ENCODE measurements around the gene RBM33. TPM values are rescaled to one million over a fixed set of nuclear protein-coding genes. Genes with fewer than 3 reads are reported as not detected.
A peak's percentile ranks its signal among the peaks of the same experiment; 100 is the strongest.

The RBM33 gene
- total and polyA plus RNA-seq, 2 of the 4 experiments (the other 2 are of a cell fraction): 7.3 to 10.8 TPM

GRCh38 chr7:155811895-155812761 is 167.7 kb downstream of the RBM33 start, which contains the start of gene SHH:
Gene SHH, minus strand, starts transcription at chr7:155812463. Its CDS starts 341 bp downstream, at chr7:155812122.
- no peaks in the 10 kb centered on the region; the same call in 1 of the 2 replicates for H4K20me1 ChIP-seq (ENCODE audit: insufficient read depth, low read length)
- H3K14ac ChIP-seq (replicated peaks; ENCODE audit: low read depth, low read length): no peak within 1 kb of the TSS
- dilution Hi-C loops (cut with HindIII; ENCODE audit: low sequenced_read_pairs, unreplicated experiment): no loop called here
- no peak within 1 kb of the TSS for H3K56ac ChIP-seq (ENCODE audit: extremely low read depth, insufficient read depth, low read length)
- peak within 1 kb of the TSS; percentile 71 for H2AFZ ChIP-seq (replicated peaks; ENCODE audit: low read length, poor library complexity)
- H3K79me1 ChIP-seq (ENCODE audit: low read depth in 1 of 2, low read length in 2 of 2): no peaks in the 10 kb centered on the region
- intact Hi-C loops (cut with micrococcal nuclease): no loop called here
- ATAC-seq (ENCODE audit: low read depth): peak; percentile 44
- 1% methylated on average over 10 of the region's 53 CpGs; no CpG with 5 or more reads in 1 of the 2 experiments for WGBS, 2 experiments (ENCODE audit: extremely low coverage in 2 of 2, insufficient read length in 1 of 2)
- no peak within 1 kb of the TSS for H3K18ac ChIP-seq (ENCODE audit: low read depth, low read length)
- H3K9ac ChIP-seq (ENCODE audit: low read depth, low read length): no peak within 1 kb of the TSS
- ChIA-PET POLR2A (ENCODE audit: unreplicated experiment) (no interaction called here), CTCF (interaction anchor here (0.7 to 1.2 kb wide), 2 partner anchors 710 to 1005 kb away, joined by 3 to 4 read pairs; no protein-coding TSS in a partner anchor)
- no peak within 1 kb of the TSS for H3K23ac ChIP-seq (ENCODE audit: low read depth, low read length)
- no peaks in the 10 kb centered on the region for H3K9me1 ChIP-seq (ENCODE audit: insufficient read depth, low read length)
- no peaks in the 10 kb centered on the region for H3K9me3 ChIP-seq (ENCODE audit: control insufficient read depth, insufficient read depth, low read length)
- H2BK20ac ChIP-seq (ENCODE audit: low read depth, low read length): no peak within 1 kb of the TSS
- no peak within 1 kb of the TSS for H4K5ac ChIP-seq (ENCODE audit: low read depth, low read length)
- no TSS peak for BruUV-seq (replicated peaks)
- in situ Hi-C loops (cut with MboI; ENCODE audit: low sequenced_read_pairs): loop anchor here (10.0 to 25.0 kb wide), 2 partner anchors 663 to 825 kb away; partner anchors contain the start of gene RNF32
- H3K36me3 ChIP-seq (ENCODE audit: control insufficient read depth, insufficient read depth, low read length): no peaks in the 10 kb centered on the region
- H2BK120ac ChIP-seq (ENCODE audit: low read depth, low read length): no peak within 1 kb of the TSS
- peak; percentile 33 for DNase-seq
- H2BK15ac ChIP-seq (ENCODE audit: low read depth, low read length): no peak within 1 kb of the TSS
- H3K4me3 ChIP-seq (ENCODE audit: insufficient read depth, low read depth, low read length): peak within 1 kb of the TSS; percentile 45
- H4K8ac ChIP-seq (ENCODE audit: low read depth in 2 of 2, low read length in 2 of 2): no peak within 1 kb of the TSS
- no peak within 1 kb of the TSS for H2AK5ac ChIP-seq (ENCODE audit: low read depth, low read length)
- H3K4me2 ChIP-seq (ENCODE audit: low read depth, low read length): peak within 1 kb of the TSS; percentile 92
- H3K4ac ChIP-seq (ENCODE audit: low read depth, low read length): no peak within 1 kb of the TSS
- H3K27me3 ChIP-seq (ENCODE audit: control insufficient read depth, insufficient read depth, low read length): peaks cover 74% of the 10 kb centered on the region
- H4K91ac ChIP-seq (ENCODE audit: insufficient read depth, low read depth, low read length): no peak within 1 kb of the TSS
- H2AK9ac ChIP-seq (replicated peaks; ENCODE audit: low read depth, low read length, poor library complexity): peak within 1 kb of the TSS; percentile 79
- no peak within 1 kb of the TSS for H3K27ac ChIP-seq (ENCODE audit: insufficient read depth, low read length)
- no peak within 1 kb of the TSS for H2BK5ac ChIP-seq (ENCODE audit: low read depth, low read length, poor library complexity, severe bottlenecking)
- H3K4me1 ChIP-seq (ENCODE audit: control insufficient read depth, insufficient read depth, low read length): no peaks in the 10 kb centered on the region
- no peak for TF ChIP-seq SMC3 (IDR thresholded peaks at IDR 0.05; ENCODE audit: low read depth, low read length)
- no peak for TF ChIP-seq CTCF (conservative IDR thresholded peaks at IDR 0.05; ENCODE audit: low read depth, low read length)
- TF ChIP-seq CEBPB (IDR thresholded peaks at IDR 0.05; ENCODE audit: low read depth, low read length): no peak
- TF ChIP-seq MAZ (IDR thresholded peaks at IDR 0.05; ENCODE audit: borderline replicate concordance, low read depth, low read length): no peak
- TF ChIP-seq ELK1 (IDR thresholded peaks at IDR 0.05; ENCODE audit: borderline replicate concordance, low read depth, low read length): no peak
- no peak for TF ChIP-seq NFE2L2 (IDR thresholded peaks at IDR 0.05; ENCODE audit: low read depth, low read length)
- no peak for TF ChIP-seq CHD1 (IDR thresholded peaks at IDR 0.05; ENCODE audit: low read depth, low read length)
- TF ChIP-seq MXI1 (IDR thresholded peaks at IDR 0.05; ENCODE audit: borderline replicate concordance, low read depth, low read length): no peak
- TF ChIP-seq MAFK (IDR thresholded peaks at IDR 0.05; ENCODE audit: low read depth, low read length): no peak
- TF ChIP-seq RCOR1 (IDR thresholded peaks at IDR 0.05; ENCODE audit: insufficient replicate concordance, low read length): no peak
- TF ChIP-seq USF2 (IDR thresholded peaks at IDR 0.05; ENCODE audit: low read depth, low read length): no peak
- no peak for TF ChIP-seq RFX5 (IDR thresholded peaks at IDR 0.05; ENCODE audit: low read depth, low read length)
- no peak for TF ChIP-seq POLR2A (IDR thresholded peaks at IDR 0.05; ENCODE audit: low read depth, low read length)
- no peak for TF ChIP-seq FOS (IDR thresholded peaks at IDR 0.05; ENCODE audit: low read depth, low read length)
